GM18867 (cell line): ENCODE results near the gene PTPRF.

Source experiments
- ATAC-seq: cut with Tn5 transposase; IDR thresholded peaks from one replicate; pipeline ENCODE4 v1.9.1; 2021; ENCODE audit warnings: mild to moderate bottlenecking, moderate library complexity; ENCODE audit not compliant: unreplicated experiment

PTPRF gene

GRCh38 chr1:43512681-43513080 lies 18.0 kb upstream of the PTPRF start:
- no peak for ATAC-seq

- ATAC-seq = no peak
Measured at GRCh38 chr1:43513471-43514173, 17.1 kb upstream of the PTPRF start.

- no peak for ATAC-seq
Measured at GRCh38 chr1:43518935-43519686, 11.6 kb upstream of the PTPRF start.

DNA sequence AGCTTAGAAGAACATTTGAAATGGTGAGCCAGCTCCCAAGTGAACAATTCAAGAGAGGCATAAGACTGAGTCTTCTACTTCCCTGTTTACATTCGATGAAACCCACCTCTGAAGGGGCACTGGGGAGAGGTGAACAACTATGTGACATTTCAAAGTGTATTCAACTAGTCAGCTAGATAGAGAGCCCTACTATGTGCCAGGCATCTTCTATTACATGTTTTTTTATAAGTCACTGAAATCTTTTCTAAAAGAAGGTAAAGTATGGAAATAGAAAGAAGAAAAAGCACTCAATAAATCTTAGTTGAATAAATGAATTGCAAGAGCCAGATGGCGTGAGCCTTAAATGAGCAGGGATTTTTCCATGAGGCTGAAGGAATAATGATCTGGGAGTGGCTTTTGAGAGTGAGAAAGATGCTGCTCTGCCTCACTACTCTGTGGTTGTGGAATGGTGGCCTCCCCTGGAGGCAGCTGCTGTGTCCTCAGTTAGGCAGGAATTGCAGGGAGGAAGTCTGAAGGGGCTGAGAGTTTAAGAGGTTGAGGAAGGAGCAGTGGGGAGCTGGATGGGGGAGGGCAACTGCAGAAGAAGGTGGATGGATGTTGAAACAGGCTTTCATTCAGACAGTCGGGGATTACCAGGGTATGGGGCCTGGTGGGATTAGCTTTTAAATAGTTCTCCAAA lies 10.4 kb upstream of the PTPRF start:
- no peak for ATAC-seq

- ATAC-seq = no peak
Measured at GRCh38 chr1:43521078-43521477, 9.6 kb upstream of the PTPRF start.

DNA sequence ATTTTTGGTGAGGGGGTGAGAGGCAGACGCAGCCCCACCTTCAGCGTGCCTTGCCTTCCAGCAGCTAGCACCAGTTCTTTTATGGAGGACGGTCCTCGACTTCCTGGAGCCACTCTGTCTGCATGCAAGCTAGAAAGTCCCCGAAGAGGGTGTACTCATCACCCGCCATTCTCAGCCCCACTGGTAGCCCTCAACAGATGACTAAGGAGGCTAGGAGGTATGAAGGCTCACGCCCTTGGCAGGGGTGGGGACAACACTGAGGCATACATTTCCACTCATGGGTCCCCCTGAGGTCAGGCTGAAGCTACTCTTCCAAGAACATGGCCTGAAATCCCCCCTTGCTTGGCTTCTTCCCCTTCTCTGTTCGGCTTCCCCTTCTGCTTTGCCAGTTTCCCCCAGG lies 8.9 kb upstream of the PTPRF start:
- ATAC-seq = no peak

DNA sequence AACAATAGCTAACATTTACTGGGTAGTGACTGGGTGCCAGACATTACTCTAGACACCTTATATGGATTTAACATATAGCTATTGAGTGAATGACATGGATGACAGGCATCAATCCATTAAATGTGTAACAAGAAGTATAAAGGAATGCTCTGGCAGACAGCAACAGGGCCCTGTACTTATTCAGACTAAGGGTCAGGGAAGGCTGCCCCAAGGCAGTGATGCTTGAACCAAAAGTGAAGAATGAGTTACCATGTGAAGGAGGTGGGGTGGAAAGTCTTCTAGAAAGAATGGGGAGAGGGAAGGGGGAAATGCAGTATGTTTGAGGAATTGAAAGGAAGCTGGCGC lies 8.3 kb upstream of the PTPRF start:
- ATAC-seq = no peak

DNA sequence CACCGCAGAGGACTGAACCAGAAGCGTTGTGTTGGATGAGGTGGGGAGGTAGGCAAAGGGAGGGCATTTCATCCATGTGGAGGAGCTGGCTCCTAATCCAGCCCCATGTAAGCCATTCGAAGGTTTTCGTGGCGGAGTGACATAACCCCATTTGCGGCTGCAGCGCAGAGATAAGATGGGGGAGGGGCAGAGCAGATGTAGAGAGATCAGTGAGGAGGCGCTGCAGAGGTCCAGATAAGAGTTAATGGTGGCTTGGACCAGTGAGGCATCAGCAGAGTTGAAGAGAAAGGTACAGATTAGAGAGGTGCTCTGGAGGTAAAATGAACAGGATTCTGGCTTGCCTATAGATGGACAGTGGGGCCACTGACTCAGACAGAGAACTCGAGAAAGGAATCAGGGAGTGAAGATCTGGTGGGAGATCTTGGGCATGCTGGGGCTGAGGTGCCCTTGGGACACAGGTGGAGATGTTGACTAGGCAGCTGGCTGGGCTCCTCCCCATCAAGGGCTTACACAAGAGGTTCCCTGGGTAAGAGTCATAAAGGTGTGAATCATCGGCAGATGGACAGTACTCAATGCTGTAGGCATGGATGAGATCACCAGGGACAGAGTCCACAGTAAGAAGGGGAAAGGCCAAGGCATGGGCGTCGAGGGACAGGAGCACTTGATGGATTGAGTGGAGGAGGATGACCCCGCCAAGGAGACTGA lies 7.8 kb upstream of the PTPRF start:
- ATAC-seq = no peak

DNA sequence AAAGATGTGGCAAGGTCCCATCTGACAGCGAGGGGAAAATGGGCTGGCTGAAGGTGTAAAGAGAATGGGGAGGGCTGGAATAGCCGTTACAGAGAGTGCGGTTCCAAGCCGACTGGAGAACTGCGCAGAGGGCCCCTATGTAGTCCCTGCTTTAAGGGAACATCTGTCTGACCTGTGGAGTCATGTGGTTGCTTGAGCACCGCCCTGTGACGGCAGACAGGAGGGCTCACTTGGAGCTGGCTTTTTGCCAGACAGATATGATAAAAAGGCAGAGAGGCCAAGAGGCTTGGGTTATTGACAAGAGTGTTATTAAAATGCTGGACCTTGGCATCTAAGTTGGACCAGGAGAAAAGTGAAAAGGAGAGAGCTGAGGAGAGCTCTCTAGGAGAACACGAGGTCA lies 5.9 kb upstream of the PTPRF start:
- ATAC-seq = no peak

DNA sequence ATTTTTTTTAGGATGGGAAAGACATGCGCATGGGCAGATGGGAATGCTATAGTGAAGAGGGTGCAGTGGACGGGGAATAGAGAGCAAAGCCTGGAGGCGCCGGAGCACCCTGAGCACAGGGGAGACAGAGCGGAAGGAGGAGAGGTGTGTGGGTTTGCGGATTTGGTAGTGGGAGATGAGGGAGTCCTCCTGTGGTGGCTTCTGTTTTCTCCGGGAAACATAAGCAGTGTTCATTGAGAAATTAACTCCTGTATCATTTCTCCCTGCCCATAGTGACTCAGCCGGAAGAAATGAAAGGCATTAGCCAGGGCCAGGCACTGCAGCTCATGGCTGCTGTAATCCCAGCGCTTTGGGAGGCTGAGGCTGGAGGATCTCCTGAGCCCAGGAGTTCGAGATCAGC lies 4.7 kb upstream of the PTPRF start:
- ATAC-seq = no peak

- no peak for ATAC-seq
Measured at GRCh38 chr1:43527111-43527878, 3.4 kb upstream of the PTPRF start.

DNA sequence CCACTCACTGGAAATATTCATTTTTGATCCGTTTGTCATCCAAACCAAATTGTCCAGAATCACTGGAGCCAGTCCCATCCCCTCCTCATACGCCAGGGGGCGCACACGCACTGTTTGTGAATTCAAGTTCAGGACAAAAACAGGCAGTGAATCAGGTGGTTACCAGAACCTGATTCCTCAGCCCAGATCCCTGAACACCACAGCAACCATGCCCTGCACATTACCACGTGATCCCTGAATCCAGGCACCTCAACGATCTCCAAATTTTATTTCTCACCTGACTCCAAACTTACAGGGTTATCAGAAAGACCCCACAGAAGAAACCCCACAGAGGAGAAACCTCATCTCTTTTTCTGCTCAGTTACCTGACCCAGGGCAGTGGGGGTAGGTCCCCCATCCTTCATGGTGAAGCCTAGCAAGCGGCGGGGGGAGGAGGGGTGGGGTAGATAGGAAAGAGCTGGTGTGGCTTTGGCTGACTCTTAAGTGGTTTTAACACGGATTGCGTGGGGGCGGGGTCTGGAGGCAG lies 1.4 kb upstream of the PTPRF start:
- no peak for ATAC-seq

- ATAC-seq = no peak
Measured at GRCh38 chr1:43531107-43531905, 623 bp downstream of the PTPRF start.

DNA sequence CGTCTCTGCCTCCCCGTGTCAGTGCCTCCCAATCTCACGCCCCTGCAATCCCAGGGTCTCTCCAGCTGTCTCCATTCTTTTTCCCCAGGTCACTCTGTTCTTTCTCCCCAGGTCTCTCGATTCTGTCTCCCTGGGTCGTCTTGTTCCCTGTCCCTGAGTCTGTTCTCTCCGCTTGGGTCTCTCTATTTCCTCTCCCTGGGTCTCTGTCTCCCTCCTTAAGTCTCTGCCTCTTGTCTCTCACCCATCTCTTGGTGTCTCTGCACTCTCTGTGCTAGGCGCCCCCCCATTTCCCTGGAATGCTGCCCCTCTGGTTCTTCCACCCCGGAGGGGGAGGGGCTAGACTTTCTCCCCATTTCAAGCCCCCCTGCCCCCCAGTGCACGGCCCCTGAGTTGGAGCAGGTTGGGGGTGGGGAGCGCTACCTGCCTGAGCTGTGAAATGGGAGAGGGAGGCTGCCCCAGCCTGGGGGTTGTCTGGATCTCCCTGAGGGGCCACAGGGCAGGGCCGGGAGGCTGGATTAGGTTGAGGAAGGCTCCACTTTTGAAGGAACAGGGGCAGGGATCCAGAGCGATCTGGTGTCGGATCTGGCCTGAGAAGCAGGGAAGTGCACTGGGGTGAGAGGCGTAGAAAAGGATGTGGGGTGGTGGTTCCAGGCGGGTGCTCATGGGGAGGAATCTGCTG lies 1.4 kb downstream of the PTPRF start:
- no peak for ATAC-seq

DNA sequence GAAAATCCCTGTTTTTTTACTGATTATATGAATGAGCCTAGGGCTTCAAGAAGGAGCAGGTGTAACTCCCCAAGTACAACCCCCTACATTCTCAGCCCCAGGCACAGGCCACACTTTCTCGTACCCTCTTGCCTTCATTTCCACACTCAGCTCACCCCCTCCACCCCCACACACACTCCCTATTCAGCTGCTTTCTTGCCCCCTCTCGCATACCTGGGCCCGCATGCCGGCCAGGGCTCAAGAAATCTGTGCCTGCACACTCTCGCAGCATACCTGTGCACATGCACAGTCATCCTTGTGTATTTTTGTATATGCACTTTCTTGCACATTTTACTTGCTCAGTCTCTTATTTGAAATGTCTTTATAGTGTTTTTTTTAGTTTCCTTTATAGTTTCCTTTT lies 2.0 kb downstream of the PTPRF start:
- no peak for ATAC-seq

- ATAC-seq = no peak
Measured at GRCh38 chr1:43533584-43533983, 2.9 kb downstream of the PTPRF start.

DNA sequence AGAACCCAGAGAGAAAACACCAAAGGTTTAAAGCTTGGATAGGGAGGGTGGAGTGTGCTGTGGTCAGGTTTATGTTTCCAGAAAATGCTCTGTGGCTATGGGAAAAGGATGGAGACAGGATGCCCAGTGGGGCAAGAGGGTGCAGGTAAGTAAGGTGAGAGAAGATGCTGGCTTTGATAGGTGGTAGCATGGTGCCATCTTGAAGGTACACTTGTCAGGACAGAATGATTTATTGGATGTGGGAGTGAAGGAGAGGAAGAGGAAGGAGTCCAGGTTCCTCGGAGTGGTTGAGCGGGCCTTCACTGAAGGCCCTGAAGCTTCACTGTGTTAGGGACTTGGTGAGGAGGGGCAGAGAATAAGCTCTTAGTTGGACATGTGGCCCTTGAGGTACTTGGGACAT lies 3.6 kb downstream of the PTPRF start:
- ATAC-seq = no peak

DNA sequence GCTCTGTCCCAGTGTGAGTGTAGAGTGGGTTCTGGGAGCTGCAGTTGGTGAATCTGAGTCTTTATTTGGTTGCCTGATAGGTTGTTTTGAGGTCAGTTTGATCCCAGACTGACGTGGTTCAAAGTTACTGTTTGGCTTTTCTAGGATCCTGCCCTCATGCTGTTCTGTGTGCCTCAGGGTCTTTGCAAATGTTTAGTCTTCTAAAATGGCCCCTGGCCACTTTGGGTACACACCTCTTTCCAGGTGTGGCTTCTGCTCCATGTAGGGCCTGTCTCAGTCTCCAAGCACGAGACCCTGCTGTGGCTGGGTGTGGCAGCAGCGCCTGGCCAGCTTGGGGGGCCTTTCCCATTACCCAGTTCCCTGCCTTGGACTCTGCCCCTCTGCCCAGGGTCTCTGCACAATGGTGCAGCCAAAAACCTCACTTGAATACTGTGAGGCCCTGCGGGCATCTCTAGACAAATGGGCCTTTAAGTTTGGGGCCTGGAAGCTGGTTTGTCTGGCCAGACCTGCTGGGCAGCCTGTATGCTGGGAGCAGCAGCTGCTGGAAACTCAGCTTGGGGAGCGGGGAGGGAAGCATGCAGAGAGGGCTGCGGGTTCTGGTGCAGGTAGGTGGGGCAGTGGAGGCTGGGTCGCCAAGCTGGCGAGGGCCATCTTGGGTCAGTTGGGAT lies 5.6 kb downstream of the PTPRF start:
- ATAC-seq = no peak
